PFSK-1 (cell line): ENCODE data around the gene FCMR.

Source experiments
- FOXP2 ChIP-seq: optimal IDR thresholded peaks from 2 replicates; pipeline ENCODE3; 2011; ENCODE audit warnings: borderline replicate concordance, control low read depth, inconsistent platforms; ENCODE audit not compliant: insufficient read depth; ENCODE audit errors: extremely low read length, extremely low read depth
- POLR2AphosphoS5 ChIP-seq: IDR thresholded peaks from 2 replicates; pipeline ENCODE4 v1.6.1; 2012; ENCODE audit warnings: low read depth, mild to moderate bottlenecking, control low read depth, low read length, moderate library complexity
- REST ChIP-seq, 2 experiments: IDR thresholded peaks; 2 replicates each; pipeline versions ENCODE4 v1.6.1 to v1.8.0; 2011 to 2012; ENCODE audit warnings: low read depth in 2 of 2, low read length in 2 of 2, control low read depth in 1 of 2, inconsistent platforms in 1 of 2, mild to moderate bottlenecking in 1 of 2, moderate library complexity in 1 of 2; ENCODE audit not compliant: insufficient read depth in 1 of 2
- SIN3A ChIP-seq: IDR thresholded peaks from 2 replicates; pipeline ENCODE4 v1.6.1; 2012; ENCODE audit warnings: mild to moderate bottlenecking, low read length, moderate library complexity, borderline replicate concordance; ENCODE audit not compliant: insufficient read depth
- TAF1 ChIP-seq: IDR thresholded peaks from 2 replicates; pipeline ENCODE4 v1.6.1; 2012; ENCODE audit warnings: low read length, control low read depth, borderline replicate concordance; ENCODE audit not compliant: insufficient read depth

Gene FCMR

GRCh38 chr1:206907304-206907991 is 14.3 kb downstream of the FCMR start:
- TF ChIP-seq REST (IDR thresholded peaks at IDR 0.05; ENCODE audit: insufficient read depth in 1 of 2, low read depth in 2 of 2, low read length in 2 of 2): no peak
- TF ChIP-seq TAF1: no peak
- no peak for TF ChIP-seq FOXP2
- TF ChIP-seq POLR2AphosphoS5: no peak
- no peak for TF ChIP-seq SIN3A

GRCh38 chr1:206905295-206906164 is 16.2 kb downstream of the FCMR start:
- TF ChIP-seq TAF1: no peak
- no peak for TF ChIP-seq FOXP2
- no peak for TF ChIP-seq SIN3A
- no peak for TF ChIP-seq POLR2AphosphoS5
- TF ChIP-seq REST (IDR thresholded peaks at IDR 0.05; ENCODE audit: insufficient read depth in 1 of 2, low read depth in 2 of 2, low read length in 2 of 2): no peak

GRCh38 chr1:206904423-206905142 is 17.2 kb downstream of the FCMR start:
- no peak for TF ChIP-seq TAF1
- TF ChIP-seq POLR2AphosphoS5: no peak
- TF ChIP-seq SIN3A: no peak
- TF ChIP-seq FOXP2: no peak
- TF ChIP-seq REST (IDR thresholded peaks at IDR 0.05; ENCODE audit: insufficient read depth in 1 of 2, low read depth in 2 of 2, low read length in 2 of 2): no peak

- no peak for TF ChIP-seq TAF1
- TF ChIP-seq POLR2AphosphoS5: no peak
Measured at GRCh38 chr1:206903687-206904086, 18.1 kb downstream of the FCMR start.

- TF ChIP-seq FOXP2 (no peak), REST (IDR thresholded peaks at IDR 0.05; ENCODE audit: insufficient read depth in 1 of 2, low read depth in 2 of 2, low read length in 2 of 2) (no peak), TAF1 (no peak), POLR2AphosphoS5 (no peak), SIN3A (no peak)
Measured at GRCh38 chr1:206902702-206903101, 19.0 kb downstream of the FCMR start.
